HG02885 (cell line): ENCODE measurements around the gene CCIN.
"Not testable (repeated sequence)": the region's sequence is repeated elsewhere in the genome, so short reads cannot be mapped to it uniquely, and the experiment has no call there.

Experiments used
- ATAC-seq: cut with Tn5 transposase; IDR thresholded peaks from one replicate; pipeline ENCODE4 v1.9.1; 2021; ENCODE audit warnings: mild to moderate bottlenecking; ENCODE audit not compliant: unreplicated experiment, poor library complexity

The CCIN gene

DNA sequence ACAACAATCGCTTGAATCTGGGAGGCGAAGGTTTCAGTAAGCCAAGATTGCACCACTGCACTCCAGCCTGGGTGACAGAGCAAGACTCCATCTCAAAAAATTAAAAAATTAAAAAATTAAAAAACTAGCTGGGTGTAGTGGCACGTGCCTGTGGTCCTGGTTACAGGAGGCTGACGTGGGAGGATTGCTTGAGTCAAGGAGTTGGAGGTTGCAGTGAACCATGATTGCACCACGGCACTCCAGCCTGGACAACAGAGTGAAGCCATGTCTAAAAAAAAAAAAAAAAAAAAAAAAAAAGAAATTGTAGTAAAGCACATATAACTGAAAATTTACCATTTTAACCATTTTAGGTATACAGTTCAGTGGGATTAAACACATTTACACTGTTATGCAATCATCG lies 13.1 kb upstream of the CCIN start:
- ATAC-seq = no peak

DNA sequence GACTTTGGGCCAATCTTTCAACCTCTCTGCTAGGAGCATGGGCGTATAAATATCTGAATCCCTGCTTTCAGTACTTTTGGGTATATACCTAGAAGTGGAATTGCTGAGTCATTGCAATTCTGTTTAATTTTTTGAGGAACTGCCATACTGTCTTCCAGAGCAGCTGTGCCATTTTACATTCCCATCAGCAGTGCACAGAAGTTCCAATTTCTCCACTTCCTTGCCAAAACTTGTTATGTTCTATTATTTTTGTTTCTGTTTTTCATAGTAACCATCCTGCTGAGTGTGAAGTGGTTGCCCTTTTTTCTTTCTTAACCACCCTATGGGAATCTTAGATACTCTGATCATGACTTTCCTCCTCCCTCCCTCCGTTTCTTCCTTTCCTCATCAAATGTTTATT lies 11.1 kb upstream of the CCIN start:
- no peak for ATAC-seq

GRCh38 chr9:36158917-36159316 lies 10.3 kb upstream of the CCIN start:
- ATAC-seq = no peak

DNA sequence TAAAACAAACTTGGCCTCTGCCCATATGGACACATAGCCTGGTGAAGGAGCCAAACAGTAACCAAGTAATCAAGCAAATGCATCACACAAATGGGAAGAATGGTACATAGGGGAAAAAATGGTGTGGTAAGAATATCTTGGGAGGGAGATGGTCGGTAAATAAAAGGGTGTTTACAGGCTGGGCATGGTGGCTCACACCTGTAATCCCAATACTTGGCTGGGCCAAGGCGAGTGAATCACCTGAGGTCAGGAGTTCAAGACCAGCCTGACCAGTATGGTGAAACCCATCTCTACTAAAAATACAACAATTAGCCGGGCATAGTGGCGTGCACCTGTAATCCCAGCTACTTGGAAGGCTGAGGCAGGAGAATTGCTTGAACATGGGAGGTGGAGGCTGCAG lies 9.7 kb upstream of the CCIN start:
- not testable (repeated sequence) for ATAC-seq

DNA sequence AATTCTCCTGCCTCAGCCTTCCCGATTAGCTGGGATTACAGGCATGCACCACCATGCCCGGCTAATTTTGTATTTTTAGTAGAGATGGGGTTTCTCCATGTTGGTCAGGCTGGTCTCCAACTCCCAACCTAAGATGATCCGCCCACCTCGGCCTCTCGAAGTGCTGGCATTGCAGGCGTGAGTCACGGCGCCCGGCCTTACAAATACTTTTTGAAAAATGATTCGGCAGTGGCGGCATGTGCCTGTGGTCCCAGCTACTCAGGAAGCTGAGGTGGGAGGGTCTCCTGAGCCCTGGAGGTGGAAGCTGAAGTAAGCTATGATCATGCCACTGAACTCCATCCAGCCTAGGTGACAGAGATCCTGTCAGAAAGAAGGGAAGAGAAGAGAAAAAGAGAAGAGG lies 9.1 kb upstream of the CCIN start:
- ATAC-seq = not testable (repeated sequence)

- ATAC-seq = no peak
Measured at GRCh38 chr9:36161187-36161586, 8.0 kb upstream of the CCIN start.

GRCh38 chr9:36162211-36162738 lies 6.9 kb upstream of the CCIN start:
- ATAC-seq = no peak

DNA sequence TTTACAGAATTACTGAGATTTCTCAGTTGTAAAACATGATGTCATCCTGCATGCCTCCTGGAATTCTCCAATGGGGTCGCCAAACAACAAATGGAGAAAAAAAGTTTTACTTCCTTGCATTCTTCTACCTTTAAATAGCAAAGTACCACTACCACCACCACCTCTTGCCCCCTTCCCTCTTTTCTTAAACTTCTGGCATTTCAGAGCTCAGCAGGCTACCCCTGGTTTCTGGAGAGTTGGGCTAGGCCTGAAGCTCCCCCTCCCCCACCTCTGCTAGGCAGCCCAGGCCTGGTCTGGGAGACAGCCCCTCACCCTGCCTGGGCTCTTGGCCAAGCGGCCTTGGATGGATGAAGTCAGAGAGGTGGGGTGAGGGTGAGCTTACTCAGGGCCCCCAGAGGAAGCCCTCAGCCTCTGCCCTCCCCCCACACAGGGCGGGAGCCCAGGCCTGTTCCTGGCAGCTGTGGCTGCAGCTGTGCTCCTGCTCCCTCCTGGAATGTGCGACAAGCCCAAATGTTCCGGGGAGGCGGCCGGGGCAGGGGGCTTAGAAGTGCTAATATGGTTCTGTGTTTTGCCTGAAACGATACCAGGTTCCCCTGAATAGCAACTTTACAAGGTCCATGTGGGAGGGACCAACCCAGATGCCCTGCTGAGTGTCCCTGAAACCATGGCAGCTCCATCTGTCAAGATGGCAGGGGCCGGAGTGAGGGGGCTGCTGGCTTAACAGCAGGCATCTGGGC lies 6.0 kb upstream of the CCIN start:
- ATAC-seq = no peak

- no peak for ATAC-seq
Measured at GRCh38 chr9:36163786-36164170, 5.4 kb upstream of the CCIN start.

GRCh38 chr9:36164372-36164771 lies 4.8 kb upstream of the CCIN start:
- no peak for ATAC-seq

- no peak for ATAC-seq
Measured at GRCh38 chr9:36164989-36165388, 4.2 kb upstream of the CCIN start.

- no peak for ATAC-seq
Measured at GRCh38 chr9:36165826-36166167, 3.4 kb upstream of the CCIN start.

GRCh38 chr9:36166168-36166927 lies 2.8 kb upstream of the CCIN start:
- peak; percentile 86 for ATAC-seq

DNA sequence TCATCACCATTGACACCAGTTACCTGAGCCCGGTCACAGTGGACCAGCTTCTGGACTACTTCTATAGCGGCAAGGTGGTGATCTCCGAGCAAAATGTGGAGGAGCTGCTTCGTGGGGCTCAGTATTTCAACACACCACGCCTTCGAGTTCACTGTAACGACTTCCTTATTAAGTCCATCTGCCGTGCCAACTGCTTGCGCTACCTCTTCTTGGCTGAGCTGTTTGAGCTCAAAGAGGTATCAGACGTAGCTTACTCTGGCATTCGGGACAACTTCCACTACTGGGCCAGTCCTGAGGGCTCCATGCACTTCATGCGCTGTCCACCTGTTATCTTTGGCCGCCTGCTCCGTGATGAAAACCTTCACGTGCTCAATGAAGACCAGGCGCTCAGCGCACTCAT lies 520 bp downstream of the CCIN start:
- no peak for ATAC-seq

DNA sequence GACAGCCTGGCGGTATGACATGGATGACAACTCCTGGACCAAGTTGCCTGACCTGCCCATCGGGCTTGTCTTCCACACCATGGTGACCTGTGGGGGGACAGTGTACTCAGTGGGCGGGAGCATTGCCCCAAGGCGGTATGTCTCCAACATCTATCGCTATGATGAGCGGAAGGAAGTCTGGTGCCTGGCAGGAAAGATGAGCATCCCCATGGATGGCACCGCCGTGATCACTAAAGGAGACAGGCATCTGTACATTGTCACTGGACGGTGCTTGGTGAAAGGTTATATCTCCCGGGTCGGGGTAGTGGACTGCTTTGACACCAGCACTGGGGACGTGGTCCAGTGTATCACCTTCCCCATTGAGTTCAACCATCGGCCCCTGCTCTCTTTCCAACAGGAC lies 1.3 kb downstream of the CCIN start:
- no peak for ATAC-seq

- ATAC-seq = no peak
Measured at GRCh38 chr9:36173861-36174260, 4.7 kb downstream of the CCIN start.

DNA sequence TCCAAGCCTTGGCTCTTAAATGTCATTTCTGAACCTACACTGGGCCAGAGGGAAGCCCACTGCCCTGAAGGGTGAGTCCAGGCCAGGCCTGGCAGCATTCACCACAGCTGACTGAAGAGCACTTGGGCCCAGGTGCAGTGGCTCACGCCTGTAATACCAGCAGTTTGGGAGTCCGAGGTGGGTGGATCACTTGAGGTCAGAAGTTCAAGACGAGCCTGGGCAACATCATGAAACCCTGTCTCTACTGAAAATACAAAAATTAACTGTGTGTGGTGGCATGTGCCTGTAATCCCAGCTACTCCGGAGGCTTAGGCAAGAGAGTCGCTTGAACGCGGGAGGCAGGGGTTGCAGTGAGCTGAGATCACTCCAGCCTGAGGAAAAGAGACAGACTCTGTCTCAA lies 5.1 kb downstream of the CCIN start:
- no peak for ATAC-seq

DNA sequence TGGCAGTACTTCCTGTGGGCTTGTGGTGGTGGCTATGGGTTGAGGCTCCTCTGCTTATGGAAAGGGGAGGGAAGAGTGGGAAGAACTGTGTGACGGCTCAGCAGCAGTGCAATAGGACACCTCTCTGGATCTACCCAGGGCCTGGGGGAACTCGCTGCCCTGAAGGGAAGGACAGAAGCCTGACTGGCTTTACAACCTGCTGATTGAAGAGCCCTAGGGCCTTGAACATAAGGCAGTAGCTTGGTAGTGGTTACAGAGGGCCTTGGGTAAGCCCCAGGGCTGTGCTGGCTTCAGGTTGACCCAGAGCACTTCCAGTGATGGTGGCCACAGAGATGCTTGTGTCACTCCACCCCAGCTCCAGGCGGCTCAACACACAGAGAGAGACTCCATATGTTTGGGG lies 5.5 kb downstream of the CCIN start:
- no peak for ATAC-seq

GRCh38 chr9:36175209-36175608 lies 6.0 kb downstream of the CCIN start:
- ATAC-seq = not testable (repeated sequence)

- ATAC-seq = not testable (repeated sequence)
Measured at GRCh38 chr9:36176496-36176895, 7.3 kb downstream of the CCIN start.

- no peak for ATAC-seq
Measured at GRCh38 chr9:36177571-36177970, 8.4 kb downstream of the CCIN start.

GRCh38 chr9:36180243-36180642 lies 11.1 kb downstream of the CCIN start:
- ATAC-seq = not testable (repeated sequence)
